SK-N-SH (cell line): ENCODE measurements around the gene KY. TPM values are rescaled to one million over a fixed set of nuclear protein-coding genes. Genes with fewer than 3 reads are reported as not detected.

Experiments used
- CTCF ChIA-PET: fragments of 300-600, 350-600 bp; formaldehyde crosslinking; extraction: SDS; loops from one replicate; lab custom pipeline; 2021; lab: Yijun Ruan, JAX
- POLR2A ChIA-PET: fragments of 350-600 bp; sonication (Branson Sonifier 250); formaldehyde crosslinking; extraction: SDS; loops from one replicate; lab custom pipeline; 2020; ENCODE audit warnings: antibody characterized with exemption, inconsistent platforms; lab: Yijun Ruan, JAX
- DNase-seq: peaks from one replicate; pipeline ENCODE4 v3.0.0; 2012
- H2AFZ ChIP-seq: fragments of 200-600 bp; sonication (generic); 2 replicates; pipeline ENCODE4 v1.8.1; 2016; ENCODE audit warnings: antibody characterized with exemption, mild to moderate bottlenecking, low read depth
- H3F3A ChIP-seq: fragments of 200-600 bp; sonication (generic); replicated peaks from 2 replicates; pipeline ENCODE3; 2016; ENCODE audit warnings: antibody characterized with exemption, mild to moderate bottlenecking; ENCODE audit not compliant: insufficient read depth
- H3K27ac ChIP-seq, 2 experiments: fragments of 200-500 bp in 1 of 2; fragments of 200-600 bp in 1 of 2; sonication (Bioruptor generic) in 1 of 2; sonication (generic), shearing (Covaris generic) in 1 of 2; 2 replicates each; pipeline versions ENCODE4 v1.5.1 to v1.6.1; 2014 to 2016; ENCODE audit warnings: low read depth in 2 of 2, inconsistent platforms in 1 of 2, low read length in 1 of 2, mild to moderate bottlenecking in 1 of 2, mixed read lengths in 1 of 2
- H3K27me3 ChIP-seq: fragments of 200-600 bp; sonication (generic), shearing (Covaris generic); 2 replicates; pipeline ENCODE4 v1.6.1; 2016; ENCODE audit warnings: mixed run types; ENCODE audit not compliant: insufficient read depth
- H3K36me3 ChIP-seq, 2 experiments: fragments of 200-500 bp in 1 of 2; fragments of 200-600 bp in 1 of 2; sonication (Bioruptor generic) in 1 of 2; sonication (generic) in 1 of 2; replicated peaks in 1 of 2; 2 replicates each; pipeline versions ENCODE3 to v1.5.1; 2014 to 2016; ENCODE audit warnings: low read length in 1 of 2, mild to moderate bottlenecking in 1 of 2; ENCODE audit not compliant: insufficient read depth in 2 of 2, control insufficient read depth in 1 of 2
- H3K4me1 ChIP-seq, 2 experiments: fragments of 200-500 bp in 1 of 2; fragments of 200-600 bp in 1 of 2; sonication (Bioruptor generic) in 1 of 2; sonication (generic), shearing (Covaris generic) in 1 of 2; 2 replicates each; pipeline versions ENCODE4 v1.5.1 to v1.6.1; 2014 to 2016; ENCODE audit warnings: low read depth in 1 of 2, low read length in 1 of 2, mixed run types in 1 of 2; ENCODE audit not compliant: insufficient read depth in 2 of 2, control insufficient read depth in 1 of 2
- H3K4me2 ChIP-seq: fragments of 200-600 bp; sonication (generic), shearing (Covaris generic); 2 replicates; pipeline ENCODE4 v1.6.1; 2017; ENCODE audit warnings: mixed run types
- H3K4me3 ChIP-seq, 2 experiments: fragments of 200-500 bp in 1 of 2; fragments of 200-600 bp in 1 of 2; sonication (Bioruptor generic) in 1 of 2; sonication (generic), shearing (Covaris generic) in 1 of 2; 2 replicates each; pipeline versions ENCODE4 v1.5.1 to v1.8.1; 2014 to 2016; ENCODE audit warnings: low read depth in 2 of 2, inconsistent platforms in 1 of 2, low read length in 1 of 2, mild to moderate bottlenecking in 1 of 2, mixed read lengths in 1 of 2, moderate library complexity in 1 of 2
- H3K79me2 ChIP-seq: fragments of 200-600 bp; sonication (generic); 2 replicates; pipeline ENCODE4 v1.8.1; 2017; ENCODE audit warnings: mild to moderate bottlenecking; ENCODE audit not compliant: insufficient read depth
- H3K9ac ChIP-seq: fragments of 200-600 bp; sonication (generic); 2 replicates; pipeline ENCODE4 v1.6.1; 2017; ENCODE audit warnings: mixed run types
- H3K9me2 ChIP-seq: fragments of 200-600 bp; sonication (generic); 2 replicates; pipeline ENCODE4 v1.6.1; 2017; ENCODE audit warnings: mixed run types
- H3K9me3 ChIP-seq: fragments of 200-600 bp; sonication (generic); 2 replicates; pipeline ENCODE4 v1.6.1; 2017; ENCODE audit warnings: mixed run types, mild to moderate bottlenecking, moderate library complexity
- H4K20me1 ChIP-seq: fragments of 200-600 bp; sonication (generic); 2 replicates; pipeline ENCODE4 v1.6.1; 2017; ENCODE audit warnings: mild to moderate bottlenecking, mixed run types; ENCODE audit not compliant: insufficient read depth
- CHD2 ChIP-seq: fragments of 150-350 bp; IDR thresholded peaks from 2 replicates; pipeline ENCODE4 v1.6.1; 2018; ENCODE audit warnings: low read length; ENCODE audit not compliant: partially characterized antibody
- FOSL2 ChIP-seq: IDR thresholded peaks from 2 replicates; pipeline ENCODE4 v1.4.0; 2012; ENCODE audit warnings: low read depth, mild to moderate bottlenecking, moderate library complexity, borderline replicate concordance
- GABPA ChIP-seq: IDR thresholded peaks from 2 replicates; pipeline ENCODE4 v1.4.0; 2012; ENCODE audit warnings: low read depth, mild to moderate bottlenecking
- IRF3 ChIP-seq: fragments of 150-350 bp; IDR thresholded peaks from 2 replicates; pipeline ENCODE4 v1.6.1; 2016; ENCODE audit warnings: mild to moderate bottlenecking, low read depth, low read length
- JUND ChIP-seq: IDR thresholded peaks from 2 replicates; pipeline ENCODE4 v1.4.0; 2012
- MEF2A ChIP-seq: IDR thresholded peaks from 2 replicates; pipeline ENCODE4 v1.4.0; 2012; ENCODE audit warnings: low read depth, borderline replicate concordance
- NFIC ChIP-seq: IDR thresholded peaks from 2 replicates; pipeline ENCODE4 v1.4.0; 2012; ENCODE audit warnings: borderline replicate concordance
- RCOR1 ChIP-seq: fragments of 150-350 bp; IDR thresholded peaks from 2 replicates; pipeline ENCODE4 v1.6.1; 2017; ENCODE audit warnings: antibody characterized with exemption, low read length
- REST ChIP-seq: IDR thresholded peaks from 2 replicates; pipeline ENCODE4 v1.6.1; 2012; ENCODE audit warnings: mild to moderate bottlenecking, low read depth, low read length, moderate library complexity
- RFX5 ChIP-seq: IDR thresholded peaks from 2 replicates; pipeline ENCODE4 v1.6.1; 2012; ENCODE audit warnings: mild to moderate bottlenecking, improper control_type of control experiment, low read length
- SMC3 ChIP-seq: IDR thresholded peaks from 2 replicates; pipeline ENCODE4 v1.6.1; 2012; ENCODE audit warnings: low read depth, low read length, improper control_type of control experiment
- whole genome bisulfite sequencing: methylation state at CpG from one replicate; pipeline ENCODE4 v1.1.6; 2017; ENCODE audit warnings: low lambda C conversion rate; 5-methylcytosine and 5-hydroxymethylcytosine counted together
- polyA plus RNA-seq, 3 experiments: library from polyadenylated mRNA; depleted of rRNA; stranded (reverse); fragments of >200 nt; gene quantifications; 2 replicates each; pipeline ENCODE4 v1.2.3, GENCODE V29; 2012

The KY gene
- polyA plus RNA-seq, 1 of the 3 experiments (the other 2 are of a cell fraction) = 2.4 TPM

GRCh38 chr3:134652409-134652831 is 1.6 kb upstream of the KY start:
- peak; percentile 40; the same call in 1 of the 2 replicates for TF ChIP-seq FOSL2
- no peak for TF ChIP-seq CHD2
- TF ChIP-seq SMC3 = no peak
- no peak for TF ChIP-seq GABPA
- no peak for TF ChIP-seq REST
- TF ChIP-seq JUND = 0 out of 2 replicates have a peak, but pooled peaks have one; percentile 4
- no peak for TF ChIP-seq RFX5
- TF ChIP-seq RCOR1 = no peak
- TF ChIP-seq NFIC = 0 out of 2 replicates have a peak, but pooled peaks have one; percentile 30
- Histone ChIP-seq H3K27ac (peak overlapping the region in 1 of 2 experiments; percentile 40; a peak in 1 of 4 replicates), H2AFZ (no peak overlapping the region), H3K4me3 (no peak overlapping the region), H3K36me3 (no peaks in the 10 kb centered on the region), H3F3A (peaks cover 3% of the 10 kb centered on the region), H3K9me2 (no peaks in the 10 kb centered on the region), H3K79me2 (peaks cover 6% of the 10 kb centered on the region; the same call in 1 of the 2 replicates), H3K9ac (no peak overlapping the region), H3K4me2 (0 out of 2 replicates have a peak overlapping the region, but pooled peaks have one; percentile 77), H4K20me1 (no peaks in the 10 kb centered on the region), H3K4me1 (peaks cover 5 to 12% of the 10 kb centered on the region in 2 experiments; a peak in 1 of 4 replicates), H3K9me3 (no peaks in the 10 kb centered on the region), H3K27me3 (no peaks in the 10 kb centered on the region)
- ChIA-PET CTCF (interaction anchor here (2.8 kb wide), 1 partner anchor 51 kb away, joined by 12 read pairs; no protein-coding TSS in a partner anchor), POLR2A (no interaction called here)
- whole genome bisulfite sequencing = 64% methylated on average over 7 of the region's 7 CpGs
- no peak for DNase-seq

GRCh38 chr3:134651347-134652041 is 672 bp upstream of the KY start:
- no peak for DNase-seq
- Histone ChIP-seq H2AFZ (peak overlapping the region; percentile 89), H3K27ac (peak overlapping the region in 1 of 2 experiments; percentile 40; a peak in 2 of 4 replicates), H4K20me1 (no peaks in the 10 kb centered on the region), H3K9me3 (no peaks in the 10 kb centered on the region), H3K4me3 (peak overlapping the region; percentile 55 to 58), H3K4me1 (peaks cover 5 to 12% of the 10 kb centered on the region in 2 experiments; a peak in 1 of 4 replicates), H3K4me2 (peak overlapping the region; percentile 77), H3K9ac (peak overlapping the region; percentile 48; the same call in 1 of the 2 replicates), H3K36me3 (peaks cover 0 to 2% of the 10 kb centered on the region in 2 experiments), H3F3A (peaks cover 3% of the 10 kb centered on the region), H3K9me2 (no peaks in the 10 kb centered on the region), H3K27me3 (no peaks in the 10 kb centered on the region), H3K79me2 (peaks cover 6% of the 10 kb centered on the region; the same call in 1 of the 2 replicates)
- 42% methylated on average over 9 of the region's 17 CpGs for WGBS
- ChIA-PET POLR2A (no interaction called here), CTCF (interaction anchor here (0.7 to 2.8 kb wide), 6 partner anchors 8 to 852 kb away, joined by 3 to 12 read pairs (median 3); partner anchors contain the start of gene EPHB1)
- no peak for TF ChIP-seq IRF3
- TF ChIP-seq MEF2A = peak; percentile 49; the same call in 1 of the 2 replicates
